HCT116 (cell line): ENCODE data around the gene SLC25A17. TPM values are rescaled to one million over a fixed set of nuclear protein-coding genes. Genes with fewer than 3 reads are reported as not detected.

Experiments
- ATAC-seq: fragments of 200-7000 bp; cut with Tn5 transposase; 2 replicates; pipeline ENCODE4 v1.9.1; 2020; ENCODE audit warnings: mild to moderate bottlenecking, moderate library complexity
- Bru-seq: library from RNA; stranded (reverse); fragments of 400-500 nt; gene quantifications from one replicate; lab custom pipeline; 2021; lab: Mats Ljungman, UMichigan
- BruChase-seq, 2 experiments: library from RNA; stranded (reverse); fragments of 400-500 nt; gene quantifications; one replicate each; lab custom pipeline; 2021; lab: Mats Ljungman, UMichigan
- BruUV-seq: library from RNA; stranded (reverse); fragments of 400-500 nt; replicated peaks from 2 replicates; lab custom pipeline; 2021; lab: Mats Ljungman, UMichigan
- CTCF ChIA-PET: fragments of 300-600 bp; sonication (Branson Sonifier 250); formaldehyde crosslinking; loops from one replicate; lab custom pipeline; 2021; ENCODE audit warnings: antibody characterized with exemption; lab: Charles Lee
- POLR2A ChIA-PET: fragments of 300-600, 350-600 bp; sonication (Branson Sonifier 250); formaldehyde crosslinking; loops from one replicate; lab custom pipeline; 2021; ENCODE audit warnings: antibody characterized with exemption; lab: Charles Lee
- RAD21 ChIA-PET, 2 experiments: fragments of 300-600 bp; sonication (Branson Sonifier 250); formaldehyde crosslinking; loops; one replicate each; lab custom pipeline; 2023; ENCODE audit warnings: low total read pairs in 2 of 2; ENCODE audit not compliant: uncharacterized antibody in 2 of 2, unreplicated experiment in 2 of 2, low non-redundant PET in 1 of 2; lab: Charles Lee
- DNase-seq: peaks from one replicate; pipeline ENCODE4 v3.0.0-alpha.2; 2010; ENCODE audit warnings: low read depth, low spot score
- H2AFZ ChIP-seq: fragments of 200-600 bp; shearing (Covaris generic), sonication (generic); 2 replicates; pipeline ENCODE4 v1.6.1; 2017; ENCODE audit warnings: low read depth, mixed run types, mixed read lengths, antibody characterized with exemption, low read length; ENCODE audit not compliant: poor library complexity, severe bottlenecking
- H3K27ac ChIP-seq: 2 replicates; pipeline ENCODE4 v1.5.1; 2012; ENCODE audit warnings: low read depth, low read length
- H3K27me3 ChIP-seq: fragments of 200-600 bp; sonication (generic); 2 replicates; pipeline ENCODE4 v1.6.1; 2016; ENCODE audit warnings: mixed run types, low read length, mixed read lengths; ENCODE audit not compliant: insufficient read depth
- H3K36me3 ChIP-seq, 2 experiments: fragments of 200-500 bp in 1 of 2; fragments of 200-600 bp in 1 of 2; sonication (Bioruptor generic) in 1 of 2; sonication (generic) in 1 of 2; 2 replicates each; pipeline versions ENCODE4 v1.5.1 to v1.6.1; 2014 to 2016; ENCODE audit warnings: low read length in 2 of 2, inconsistent platforms in 1 of 2, mixed read lengths in 1 of 2, mixed run types in 1 of 2; ENCODE audit not compliant: insufficient read depth in 2 of 2, control insufficient read depth in 1 of 2
- H3K4me1 ChIP-seq, 2 experiments: fragments of 200-600 bp in 1 of 2; sonication (generic) in 1 of 2; 2 replicates each; pipeline versions ENCODE4 v1.5.1 to v1.6.1; 2012 to 2017; ENCODE audit warnings: low read length in 2 of 2, inconsistent platforms in 1 of 2, mild to moderate bottlenecking in 1 of 2, mixed read lengths in 1 of 2, mixed run types in 1 of 2, moderate library complexity in 1 of 2; ENCODE audit not compliant: insufficient read depth in 2 of 2, control insufficient read depth in 1 of 2
- H3K4me2 ChIP-seq: fragments of 200-600 bp; sonication (generic); 2 replicates; pipeline ENCODE4 v1.6.1; 2017; ENCODE audit warnings: mixed run types, low read length, mixed read lengths
- H3K4me3 ChIP-seq, 2 experiments: fragments of 200-600 bp in 1 of 2; sonication (generic) in 1 of 2; replicated peaks in 1 of 2; 2 replicates each; pipeline ENCODE4 v1.5.1; 2011 to 2016; ENCODE audit warnings: low read length in 2 of 2, control low read depth in 1 of 2, low read depth in 1 of 2, mild to moderate bottlenecking in 1 of 2, mixed read lengths in 1 of 2, mixed run types in 1 of 2
- H3K79me2 ChIP-seq: fragments of 200-600 bp; sonication (generic); 2 replicates; pipeline ENCODE4 v1.6.1; 2017; ENCODE audit warnings: mild to moderate bottlenecking, mixed run types, low read length, moderate library complexity, mixed read lengths; ENCODE audit not compliant: insufficient read depth
- H3K9ac ChIP-seq: fragments of 200-600 bp; sonication (generic); 2 replicates; pipeline ENCODE4 v1.6.1; 2016; ENCODE audit warnings: low read length, mixed read lengths
- H3K9me2 ChIP-seq: fragments of 200-600 bp; sonication (generic), shearing (Covaris generic); 2 replicates; pipeline ENCODE4 v1.6.1; 2017; ENCODE audit warnings: mixed run types, mild to moderate bottlenecking, moderate library complexity; ENCODE audit not compliant: insufficient read depth
- H3K9me3 ChIP-seq, 2 experiments: fragments of 200-500 bp in 1 of 2; fragments of 200-600 bp in 1 of 2; sonication (Bioruptor generic) in 1 of 2; sonication (generic) in 1 of 2; 2 replicates each; pipeline ENCODE4 v1.6.1; 2014 to 2017; ENCODE audit warnings: low read length in 2 of 2, mixed read lengths in 2 of 2, inconsistent platforms in 1 of 2, low read depth in 1 of 2, mild to moderate bottlenecking in 1 of 2, mixed run types in 1 of 2, moderate library complexity in 1 of 2; ENCODE audit not compliant: control insufficient read depth in 1 of 2, insufficient read depth in 1 of 2
- H4K20me1 ChIP-seq: fragments of 200-600 bp; sonication (generic), shearing (Covaris generic); 2 replicates; pipeline ENCODE4 v1.6.1; 2017; ENCODE audit warnings: mixed run types, mild to moderate bottlenecking, moderate library complexity; ENCODE audit not compliant: insufficient read depth
- CEBPB ChIP-seq: IDR thresholded peaks from 2 replicates; pipeline ENCODE4 v1.6.1; 2012; ENCODE audit warnings: low read depth
- EZH2 ChIP-seq: fragments of 200-600 bp; sonication (generic); IDR thresholded peaks from 2 replicates; pipeline ENCODE4 v1.6.1; 2017; ENCODE audit warnings: antibody characterized with exemption, mixed run types
- EZH2phosphoT487 ChIP-seq: fragments of 200-600 bp; IDR thresholded peaks from 2 replicates; pipeline ENCODE4 v1.6.1; 2018; ENCODE audit warnings: antibody characterized with exemption, borderline replicate concordance
- JUND ChIP-seq: IDR thresholded peaks from 2 replicates; pipeline ENCODE4 v1.6.1; 2012
- POLR2A ChIP-seq: IDR thresholded peaks from 2 replicates; pipeline ENCODE4 v1.7.0; 2011; ENCODE audit warnings: borderline replicate concordance; ENCODE audit not compliant: insufficient read depth, insufficient read length; ENCODE audit errors: extremely low read depth
- POLR2AphosphoS5 ChIP-seq: IDR thresholded peaks from 2 replicates; pipeline ENCODE4 v1.6.1; 2011; ENCODE audit warnings: mild to moderate bottlenecking, low read depth, low read length, moderate library complexity
- TCF7L2 ChIP-seq: IDR thresholded peaks from 2 replicates; pipeline ENCODE4 v1.7.0; 2011; ENCODE audit warnings: borderline replicate concordance, inconsistent platforms; ENCODE audit not compliant: insufficient read depth, insufficient read length; ENCODE audit errors: extremely low read depth
- YY1 ChIP-seq: IDR thresholded peaks from 2 replicates; pipeline ENCODE4 v1.6.1; 2011; ENCODE audit warnings: low read length, low read depth, moderate library complexity, mild to moderate bottlenecking; ENCODE audit not compliant: insufficient replicate concordance; ENCODE audit errors: extremely low read depth
- ZFX ChIP-seq: fragments of 450-650 bp; IDR thresholded peaks from 2 replicates; pipeline ENCODE4 v1.6.1; 2017
- ZNF274 ChIP-seq: fragments of 200-500 bp; sonication (Bioruptor generic); IDR thresholded peaks from 2 replicates; pipeline ENCODE4 v1.6.1; 2014; ENCODE audit warnings: mild to moderate bottlenecking, low read depth, low read length, inconsistent platforms
- intact Hi-C: fragments of 100-400 bp; cut with micrococcal nuclease; formaldehyde crosslinking; loops from 2 replicates; pipeline ENCODE4 v1.10.0; 2022
- long read RNA-seq: library from polyadenylated mRNA; unstranded; transcript quantifications from one replicate; pipeline ENCODE4 v2.0.0, GENCODE V29; 2021; ENCODE audit not compliant: unreplicated experiment
- polyA plus RNA-seq: library from polyadenylated mRNA; unstranded; fragments of >200 nt; gene quantifications from 2 replicates; pipeline ENCODE4 v1.2.1, GENCODE V29; 2012; ENCODE audit warnings: missing spikeins
- total RNA-seq: library from RNA; stranded (reverse); gene quantifications from one replicate; pipeline ENCODE4 v1.2.1, GENCODE V29; 2021; ENCODE audit not compliant: unreplicated experiment
- TF ChIP-seq, protein P1 (sequence below): IDR thresholded peaks from 2 replicates; pipeline ENCODE4 v1.6.1; 2011; ENCODE audit warnings: mild to moderate bottlenecking, low read length, moderate library complexity; ENCODE audit not compliant: insufficient replicate concordance; ENCODE audit errors: extremely low read depth
- TF ChIP-seq, protein P2 (sequence below), 3 experiments: fragments of 200-600 bp in 1 of 3; sonication (generic) in 1 of 3; IDR thresholded peaks in 2 of 3; conservative IDR thresholded peaks in 1 of 3; 2 replicates each; pipeline ENCODE4 v1.5.1; 2012 to 2017; ENCODE audit warnings: low read depth in 2 of 3, low read length in 2 of 3, antibody characterized with exemption in 1 of 3, borderline replicate concordance in 1 of 3, control low read depth in 1 of 3, mild to moderate bottlenecking in 1 of 3, mixed read lengths in 1 of 3, mixed run types in 1 of 3, moderate library complexity in 1 of 3; ENCODE audit not compliant: insufficient read depth in 1 of 3
- TF ChIP-seq, protein P3 (sequence below): IDR thresholded peaks from 2 replicates; pipeline ENCODE4 v1.6.1; 2012; ENCODE audit warnings: low read depth

The SLC25A17 gene, protein sequence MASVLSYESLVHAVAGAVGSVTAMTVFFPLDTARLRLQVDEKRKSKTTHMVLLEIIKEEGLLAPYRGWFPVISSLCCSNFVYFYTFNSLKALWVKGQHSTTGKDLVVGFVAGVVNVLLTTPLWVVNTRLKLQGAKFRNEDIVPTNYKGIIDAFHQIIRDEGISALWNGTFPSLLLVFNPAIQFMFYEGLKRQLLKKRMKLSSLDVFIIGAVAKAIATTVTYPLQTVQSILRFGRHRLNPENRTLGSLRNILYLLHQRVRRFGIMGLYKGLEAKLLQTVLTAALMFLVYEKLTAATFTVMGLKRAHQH
- 16.6 TPM for total RNA-seq
- 13.0 and 13.5 TPM in 2 replicates for polyA plus RNA-seq
- Bru-seq, nascent RNA, result percentile 69 among the genes with signal in this experiment
- percentile 70 among the genes with signal in this experiment for BruChase-seq, experiment 1, labeled RNA remaining after a 6-hour chase
- BruChase-seq, experiment 2, labeled RNA remaining after a 2-hour chase, result percentile 75 among the genes with signal in this experiment
- long read RNA-seq, transcript SLC25A17-210 (9 exons, 2,262 nt), result major isoform, 24 of 34 reads
- long read RNA-seq, partial matches to known transcripts, result 0 of 34 reads
- long read RNA-seq, other reads (novel, unspliced or antisense), result 10 of 34 reads

DNA sequence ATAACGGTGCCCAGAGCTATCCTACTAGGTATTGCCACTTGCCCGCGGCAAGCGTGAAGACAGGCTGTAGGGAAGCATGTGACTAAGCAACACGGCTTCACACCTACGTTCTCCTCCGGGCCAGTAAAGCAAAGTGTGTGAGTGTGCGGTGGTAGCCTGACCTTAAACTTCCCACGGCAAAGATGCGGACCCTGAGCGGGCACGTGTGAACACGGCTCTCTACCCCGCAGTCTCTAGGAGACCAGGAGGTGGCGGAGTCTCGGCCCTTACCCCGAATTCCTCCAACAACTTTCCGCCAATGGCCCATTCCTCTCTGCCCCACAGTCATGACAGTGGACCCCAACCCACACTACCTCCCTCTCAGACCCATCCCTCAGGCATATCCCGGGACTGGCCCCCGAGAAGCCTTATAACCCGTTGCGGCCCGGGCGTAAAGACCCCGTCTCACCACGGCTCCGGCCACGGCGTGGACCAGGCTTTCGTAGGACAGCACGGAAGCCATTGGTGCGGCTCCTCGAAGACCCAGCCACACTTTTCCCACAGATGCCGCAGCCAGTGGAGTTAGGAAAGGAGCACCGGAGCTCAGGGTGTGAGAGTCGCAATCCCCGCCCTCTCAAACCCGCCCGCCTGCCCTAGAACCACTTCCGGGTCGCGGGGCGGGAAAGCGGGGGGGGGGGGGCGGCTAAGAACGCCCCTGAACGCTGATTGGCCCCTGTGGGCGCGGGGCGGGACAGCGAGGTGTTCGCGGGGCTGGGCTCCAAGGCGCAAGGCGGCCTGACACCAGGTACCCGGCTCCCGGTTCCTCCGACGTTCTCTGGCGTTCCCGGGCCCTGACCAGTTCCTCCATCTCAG, at the start of gene SLC25A17:
Gene SLC25A17, minus strand, starts transcription at position 600 of the 852 bp plus-strand sequence. Its CDS starts 98 bp downstream, at position 502.
- CTCF ChIA-PET, result interaction anchor here (0.9 to 1.0 kb wide), 2 partner anchors 10 to 136 kb away, joined by 3 read pairs; no protein-coding TSS in a partner anchor
- POLR2A ChIA-PET, result interaction anchor here (1.0 kb wide), 1 partner anchor 167 kb away, joined by 4 read pairs; no protein-coding TSS in a partner anchor
- ATAC-seq, result peak; percentile 97
- TF ChIP-seq TCF7L2 (no peak), YY1 (no peak), POLR2A (peak; percentile 42), ZFX (peak; percentile 41; the same call in 1 of the 2 replicates), CEBPB (no peak), EZH2 (no peak), POLR2AphosphoS5 (peak; percentile 70), EZH2phosphoT487 (no peak), JUND (no peak), ZNF274 (no peak)
- TF ChIP-seq, protein P1, sequence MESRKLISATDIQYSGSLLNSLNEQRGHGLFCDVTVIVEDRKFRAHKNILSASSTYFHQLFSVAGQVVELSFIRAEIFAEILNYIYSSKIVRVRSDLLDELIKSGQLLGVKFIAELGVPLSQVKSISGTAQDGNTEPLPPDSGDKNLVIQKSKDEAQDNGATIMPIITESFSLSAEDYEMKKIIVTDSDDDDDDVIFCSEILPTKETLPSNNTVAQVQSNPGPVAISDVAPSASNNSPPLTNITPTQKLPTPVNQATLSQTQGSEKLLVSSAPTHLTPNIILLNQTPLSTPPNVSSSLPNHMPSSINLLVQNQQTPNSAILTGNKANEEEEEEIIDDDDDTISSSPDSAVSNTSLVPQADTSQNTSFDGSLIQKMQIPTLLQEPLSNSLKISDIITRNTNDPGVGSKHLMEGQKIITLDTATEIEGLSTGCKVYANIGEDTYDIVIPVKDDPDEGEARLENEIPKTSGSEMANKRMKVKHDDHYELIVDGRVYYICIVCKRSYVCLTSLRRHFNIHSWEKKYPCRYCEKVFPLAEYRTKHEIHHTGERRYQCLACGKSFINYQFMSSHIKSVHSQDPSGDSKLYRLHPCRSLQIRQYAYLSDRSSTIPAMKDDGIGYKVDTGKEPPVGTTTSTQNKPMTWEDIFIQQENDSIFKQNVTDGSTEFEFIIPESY, result no peak
- TF ChIP-seq, protein P2, sequence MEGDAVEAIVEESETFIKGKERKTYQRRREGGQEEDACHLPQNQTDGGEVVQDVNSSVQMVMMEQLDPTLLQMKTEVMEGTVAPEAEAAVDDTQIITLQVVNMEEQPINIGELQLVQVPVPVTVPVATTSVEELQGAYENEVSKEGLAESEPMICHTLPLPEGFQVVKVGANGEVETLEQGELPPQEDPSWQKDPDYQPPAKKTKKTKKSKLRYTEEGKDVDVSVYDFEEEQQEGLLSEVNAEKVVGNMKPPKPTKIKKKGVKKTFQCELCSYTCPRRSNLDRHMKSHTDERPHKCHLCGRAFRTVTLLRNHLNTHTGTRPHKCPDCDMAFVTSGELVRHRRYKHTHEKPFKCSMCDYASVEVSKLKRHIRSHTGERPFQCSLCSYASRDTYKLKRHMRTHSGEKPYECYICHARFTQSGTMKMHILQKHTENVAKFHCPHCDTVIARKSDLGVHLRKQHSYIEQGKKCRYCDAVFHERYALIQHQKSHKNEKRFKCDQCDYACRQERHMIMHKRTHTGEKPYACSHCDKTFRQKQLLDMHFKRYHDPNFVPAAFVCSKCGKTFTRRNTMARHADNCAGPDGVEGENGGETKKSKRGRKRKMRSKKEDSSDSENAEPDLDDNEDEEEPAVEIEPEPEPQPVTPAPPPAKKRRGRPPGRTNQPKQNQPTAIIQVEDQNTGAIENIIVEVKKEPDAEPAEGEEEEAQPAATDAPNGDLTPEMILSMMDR (IDR thresholded peaks at IDR 0.05 in 2 of 3, conservative IDR thresholded peaks at IDR 0.05 in 1 of 3; ENCODE audit: borderline replicate concordance in 1 of 3, insufficient read depth in 1 of 3, low read depth in 2 of 3, low read length in 2 of 3), result peak in 2 of 3 experiments; percentile 37 to 44; a peak in 4 of 6 replicates
- TF ChIP-seq, protein P3, sequence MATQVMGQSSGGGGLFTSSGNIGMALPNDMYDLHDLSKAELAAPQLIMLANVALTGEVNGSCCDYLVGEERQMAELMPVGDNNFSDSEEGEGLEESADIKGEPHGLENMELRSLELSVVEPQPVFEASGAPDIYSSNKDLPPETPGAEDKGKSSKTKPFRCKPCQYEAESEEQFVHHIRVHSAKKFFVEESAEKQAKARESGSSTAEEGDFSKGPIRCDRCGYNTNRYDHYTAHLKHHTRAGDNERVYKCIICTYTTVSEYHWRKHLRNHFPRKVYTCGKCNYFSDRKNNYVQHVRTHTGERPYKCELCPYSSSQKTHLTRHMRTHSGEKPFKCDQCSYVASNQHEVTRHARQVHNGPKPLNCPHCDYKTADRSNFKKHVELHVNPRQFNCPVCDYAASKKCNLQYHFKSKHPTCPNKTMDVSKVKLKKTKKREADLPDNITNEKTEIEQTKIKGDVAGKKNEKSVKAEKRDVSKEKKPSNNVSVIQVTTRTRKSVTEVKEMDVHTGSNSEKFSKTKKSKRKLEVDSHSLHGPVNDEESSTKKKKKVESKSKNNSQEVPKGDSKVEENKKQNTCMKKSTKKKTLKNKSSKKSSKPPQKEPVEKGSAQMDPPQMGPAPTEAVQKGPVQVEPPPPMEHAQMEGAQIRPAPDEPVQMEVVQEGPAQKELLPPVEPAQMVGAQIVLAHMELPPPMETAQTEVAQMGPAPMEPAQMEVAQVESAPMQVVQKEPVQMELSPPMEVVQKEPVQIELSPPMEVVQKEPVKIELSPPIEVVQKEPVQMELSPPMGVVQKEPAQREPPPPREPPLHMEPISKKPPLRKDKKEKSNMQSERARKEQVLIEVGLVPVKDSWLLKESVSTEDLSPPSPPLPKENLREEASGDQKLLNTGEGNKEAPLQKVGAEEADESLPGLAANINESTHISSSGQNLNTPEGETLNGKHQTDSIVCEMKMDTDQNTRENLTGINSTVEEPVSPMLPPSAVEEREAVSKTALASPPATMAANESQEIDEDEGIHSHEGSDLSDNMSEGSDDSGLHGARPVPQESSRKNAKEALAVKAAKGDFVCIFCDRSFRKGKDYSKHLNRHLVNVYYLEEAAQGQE, result no peak

More for the DNA sequence above, at the start of gene SLC25A17:
- Histone ChIP-seq H3K4me1 (peaks cover 8 to 25% of the 10 kb centered on the region in 2 experiments; a peak in 3 of 4 replicates), H3K9me2 (no peaks in the 10 kb centered on the region), H3K4me3 (peak within 1 kb of the TSS; percentile 87 to 92), H3K9ac (peak within 1 kb of the TSS; percentile 89), H2AFZ (peak within 1 kb of the TSS; percentile 88), H3K79me2 (peaks cover 45% of the 10 kb centered on the region), H3K27ac (peak within 1 kb of the TSS; percentile 70), H3K4me2 (peak within 1 kb of the TSS; percentile 92), H3K27me3 (no peaks in the 10 kb centered on the region), H4K20me1 (no peaks in the 10 kb centered on the region), H3K36me3 (peaks cover 0 to 2% of the 10 kb centered on the region in 2 experiments; a peak in 2 of 4 replicates), H3K9me3 (no peaks in the 10 kb centered on the region)
- peak; percentile 66 for DNase-seq
- RAD21 ChIA-PET, result no interaction called here
- intact Hi-C loops, result no loop called here
- TSS peak; percentile 48 for BruUV-seq
